Right lobe of liver (tissue), 4 donors: ENCODE measurements around the gene ATIC.

ENCODE experiments used
- CTCF ChIP-seq, 4 donors: fragments of 200-600 bp in 3 of 4; fragments of 450-650 bp in 1 of 4; IDR thresholded peaks; one replicate each; pipeline versions ENCODE4 v1.5.1 to v1.8.0; 2016 to 2022; ENCODE audit warnings: antibody characterized with exemption in 4 of 4, mild to moderate bottlenecking in 2 of 4
- POLR2A ChIP-seq: fragments of 450-650 bp; IDR thresholded peaks from one replicate; pipeline ENCODE4 v1.6.1; 2017; ENCODE audit warnings: antibody characterized with exemption, mild to moderate bottlenecking
- donor health status: DM: no; HTN: no; CAD: no.
- donor health status: DM: no; HTN: no; CAD: no.
- donor health status: DM: no; HTN: yes; CAD: no.

DNA sequence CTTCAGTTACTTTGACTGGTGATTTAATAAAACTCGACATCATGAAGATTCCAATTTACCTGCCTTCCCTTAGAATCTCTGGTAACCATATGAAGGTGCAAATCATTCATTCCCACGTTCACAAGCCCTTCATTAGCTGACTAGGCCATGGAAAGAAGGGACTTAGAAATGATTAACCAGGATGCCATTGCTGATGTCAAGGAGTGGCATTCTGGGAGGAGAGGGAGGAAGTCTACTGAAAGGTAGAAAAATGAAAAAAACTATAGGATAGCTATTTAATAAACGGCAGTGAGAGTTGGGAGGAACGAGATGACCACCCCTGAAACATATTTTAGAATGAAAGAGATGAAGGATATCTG is 1.4 kb downstream of the ATIC start:
- no peak for TF ChIP-seq POLR2A
- no peak for TF ChIP-seq CTCF (IDR thresholded peaks at IDR 0.05)
